ENCODE data around the gene COG7. TPM values are rescaled to one million over a fixed set of nuclear protein-coding genes. Genes with fewer than 3 reads are reported as not detected.
"Not testable (repeated sequence)": the region's sequence is repeated elsewhere in the genome, so short reads cannot be mapped to it uniquely, and the experiment has no call there.

Gene COG7
- total RNA-seq, 4 donors from 2014 or later: 20.1 to 81.7 (median 50.4) TPM

DNA sequence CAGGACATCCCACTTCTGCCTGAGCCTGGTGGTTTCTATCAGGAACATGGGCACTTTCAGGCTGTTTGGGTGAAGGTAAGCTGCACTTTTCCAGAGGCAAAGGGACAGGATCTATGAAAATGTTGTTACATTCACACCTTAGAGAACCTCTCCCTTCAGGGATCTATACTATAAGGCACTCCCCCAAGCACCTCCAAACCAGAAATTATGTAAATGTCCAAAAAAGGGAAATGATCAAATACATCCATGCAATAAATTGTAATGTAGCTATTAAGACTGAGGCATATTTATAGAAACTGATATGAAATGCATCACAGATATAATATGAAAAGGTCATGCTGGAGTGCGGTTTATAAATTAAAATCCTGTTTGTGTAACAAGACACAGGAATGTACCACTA lies 23.3 kb upstream of the COG7 start:
- TF ChIP-seq, protein P1, sequence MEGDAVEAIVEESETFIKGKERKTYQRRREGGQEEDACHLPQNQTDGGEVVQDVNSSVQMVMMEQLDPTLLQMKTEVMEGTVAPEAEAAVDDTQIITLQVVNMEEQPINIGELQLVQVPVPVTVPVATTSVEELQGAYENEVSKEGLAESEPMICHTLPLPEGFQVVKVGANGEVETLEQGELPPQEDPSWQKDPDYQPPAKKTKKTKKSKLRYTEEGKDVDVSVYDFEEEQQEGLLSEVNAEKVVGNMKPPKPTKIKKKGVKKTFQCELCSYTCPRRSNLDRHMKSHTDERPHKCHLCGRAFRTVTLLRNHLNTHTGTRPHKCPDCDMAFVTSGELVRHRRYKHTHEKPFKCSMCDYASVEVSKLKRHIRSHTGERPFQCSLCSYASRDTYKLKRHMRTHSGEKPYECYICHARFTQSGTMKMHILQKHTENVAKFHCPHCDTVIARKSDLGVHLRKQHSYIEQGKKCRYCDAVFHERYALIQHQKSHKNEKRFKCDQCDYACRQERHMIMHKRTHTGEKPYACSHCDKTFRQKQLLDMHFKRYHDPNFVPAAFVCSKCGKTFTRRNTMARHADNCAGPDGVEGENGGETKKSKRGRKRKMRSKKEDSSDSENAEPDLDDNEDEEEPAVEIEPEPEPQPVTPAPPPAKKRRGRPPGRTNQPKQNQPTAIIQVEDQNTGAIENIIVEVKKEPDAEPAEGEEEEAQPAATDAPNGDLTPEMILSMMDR (IDR thresholded peaks at IDR 0.05): no peak
- no peak for TF ChIP-seq POLR2A (IDR thresholded peaks at IDR 0.05)
- no peak overlapping the region for H3K27ac ChIP-seq
- no peaks in the 10 kb centered on the region for H3K9me3 ChIP-seq
- DNase-seq: no peak
- H3K4me3 ChIP-seq: no peak overlapping the region
- no peaks in the 10 kb centered on the region for H3K4me1 ChIP-seq
- peaks cover 0 to 96% (median 0%) of the 10 kb centered on the region in 3 donors for H3K36me3 ChIP-seq
- no peaks in the 10 kb centered on the region for H3K27me3 ChIP-seq

DNA sequence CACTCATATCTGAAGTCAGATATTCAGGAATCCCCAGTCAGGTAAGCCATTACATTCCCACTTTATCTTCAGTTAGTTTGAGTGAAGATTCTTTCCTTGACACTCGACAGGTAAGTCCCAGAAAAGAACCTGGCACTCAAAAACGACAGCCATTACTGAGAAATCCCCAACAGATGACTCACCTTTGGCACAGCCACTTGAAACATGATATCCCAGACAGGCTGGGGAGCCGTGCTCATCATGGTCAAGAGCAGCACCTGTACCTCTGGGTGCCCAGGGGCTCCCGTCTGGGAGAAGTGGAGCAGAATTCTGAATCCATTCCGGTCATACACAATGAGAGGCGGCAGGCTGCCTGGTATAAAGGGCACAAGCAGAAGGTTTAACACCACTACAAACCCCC lies 16.8 kb upstream of the COG7 start:
- Histone ChIP-seq H3K9me3 (no peaks in the 10 kb centered on the region), H3K36me3 (peaks cover 0 to 85% (median 0%) of the 10 kb centered on the region in 3 donors), H3K4me1 (no peaks in the 10 kb centered on the region), H3K4me3 (no peak overlapping the region), H3K27me3 (no peaks in the 10 kb centered on the region), H3K27ac (no peak overlapping the region)
- DNase-seq: no peak
- no peak for TF ChIP-seq POLR2A (IDR thresholded peaks at IDR 0.05)
- TF ChIP-seq, protein P1 (IDR thresholded peaks at IDR 0.05): no peak

DNA sequence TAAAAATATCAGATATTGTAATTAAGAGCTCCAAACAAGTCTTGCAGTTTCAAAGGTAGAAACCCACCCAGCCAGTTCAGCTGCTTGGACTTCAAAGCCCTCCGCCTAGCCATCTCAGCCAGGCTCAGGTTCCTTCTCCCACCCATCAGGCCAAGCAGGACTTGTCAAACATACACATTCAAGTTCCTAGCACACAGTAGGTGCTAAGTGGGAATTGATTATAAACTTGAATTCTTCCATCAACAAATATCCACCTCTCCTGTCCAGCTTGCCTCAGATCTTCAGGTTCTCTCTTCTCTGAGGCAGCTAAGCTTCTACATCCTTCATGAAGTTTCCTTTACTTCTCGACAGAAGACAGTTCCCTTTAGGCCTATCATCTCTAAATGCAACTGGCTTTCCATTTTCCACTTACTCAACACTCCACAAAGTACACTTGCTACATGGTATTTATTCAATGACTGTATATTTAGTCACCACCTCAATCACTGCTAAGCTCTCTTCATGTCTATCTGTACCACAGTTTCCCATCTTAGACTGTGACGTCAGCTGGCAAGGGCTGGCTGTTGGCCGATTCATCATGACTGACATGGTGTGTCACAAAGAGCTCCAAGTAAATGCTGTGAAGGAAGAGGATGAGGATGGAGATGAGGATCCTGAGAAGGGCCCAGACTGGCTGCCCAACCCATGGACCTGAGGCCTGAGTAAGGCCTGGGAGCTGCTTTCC lies 13.3 kb upstream of the COG7 start:
- Histone ChIP-seq H3K27ac (no peak overlapping the region), H3K9me3 (no peaks in the 10 kb centered on the region), H3K4me3 (no peak overlapping the region), H3K36me3 (peaks cover 0 to 54% (median 0%) of the 10 kb centered on the region in 3 donors), H3K27me3 (no peaks in the 10 kb centered on the region), H3K4me1 (peaks cover 0 to 10% (median 0%) of the 10 kb centered on the region in 4 donors)
- DNase-seq: no peak
- TF ChIP-seq POLR2A (IDR thresholded peaks at IDR 0.05): no peak
- TF ChIP-seq, protein P1 (IDR thresholded peaks at IDR 0.05): no peak

DNA sequence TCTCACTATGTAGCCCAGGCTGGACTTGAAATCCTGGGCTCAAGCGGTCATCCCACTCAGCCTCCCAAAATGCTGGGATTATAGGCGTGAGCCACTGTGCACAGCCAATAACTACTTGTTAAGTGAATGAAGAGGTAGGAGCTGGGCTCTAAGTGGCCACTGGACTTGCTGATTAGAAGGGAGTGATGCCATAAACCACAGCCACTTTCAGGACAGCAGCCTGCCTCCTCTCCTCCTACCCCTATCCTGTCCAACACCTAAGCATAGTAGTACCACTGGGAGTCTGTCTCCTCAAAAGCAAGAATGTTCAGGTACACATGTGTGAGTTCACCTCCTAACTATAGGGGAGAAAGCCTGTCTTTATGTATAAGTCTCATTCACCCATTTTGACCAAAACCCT lies 12.2 kb upstream of the COG7 start:
- Histone ChIP-seq H3K9me3 (no peaks in the 10 kb centered on the region), H3K36me3 (peaks cover 0 to 46% (median 0%) of the 10 kb centered on the region in 3 donors), H3K4me3 (no peak overlapping the region), H3K27ac (no peak overlapping the region), H3K4me1 (peaks cover 0 to 10% (median 0%) of the 10 kb centered on the region in 4 donors), H3K27me3 (no peaks in the 10 kb centered on the region)
- no peak for TF ChIP-seq POLR2A (IDR thresholded peaks at IDR 0.05)
- TF ChIP-seq, protein P1 (IDR thresholded peaks at IDR 0.05): no peak
- no peak for DNase-seq

DNA sequence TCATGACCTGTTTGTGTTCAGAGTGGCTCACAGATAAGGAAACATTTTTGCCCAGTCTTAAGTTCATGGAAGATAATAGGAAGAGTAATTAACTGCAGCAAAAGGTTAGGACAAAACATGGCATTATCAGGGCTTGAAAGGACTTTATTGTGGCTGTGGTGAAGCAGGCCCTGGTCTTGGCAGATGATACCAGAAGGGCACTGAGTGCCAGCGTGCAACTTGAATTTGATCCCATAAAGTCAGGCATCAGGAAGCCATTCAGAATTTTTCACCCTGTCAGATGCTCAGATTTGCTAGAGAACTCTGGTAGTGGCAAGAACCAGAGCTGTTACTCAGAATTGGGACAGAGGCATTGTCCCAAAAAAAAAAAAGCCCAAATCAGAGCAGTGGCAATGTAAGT lies 11.2 kb upstream of the COG7 start:
- no peak for DNase-seq
- no peak overlapping the region for H3K27ac ChIP-seq

GRCh38 chr16:23462994-23463393 lies 10.0 kb upstream of the COG7 start:
- peak; percentile 34 to 74 (median 71) for DNase-seq
- H3K27ac ChIP-seq, H3K9me3 ChIP-seq: not testable (repeated sequence)

More for the DNA sequence above, 11.2 kb upstream of the COG7 start:
- no peak for TF ChIP-seq POLR2A (IDR thresholded peaks at IDR 0.05)
- TF ChIP-seq, protein P1 (IDR thresholded peaks at IDR 0.05): no peak
- Histone ChIP-seq H3K9me3 (no peaks in the 10 kb centered on the region), H3K36me3 (peaks cover 0 to 36% (median 0%) of the 10 kb centered on the region in 3 donors), H3K4me1 (peaks cover 0 to 10% (median 0%) of the 10 kb centered on the region in 4 donors), H3K4me3 (no peak overlapping the region), H3K27me3 (no peaks in the 10 kb centered on the region)

More at GRCh38 chr16:23462994-23463393, 10.0 kb upstream of the COG7 start:
- Histone ChIP-seq H3K4me1 (peaks cover 0 to 10% (median 0%) of the 10 kb centered on the region in 4 donors), H3K36me3 (peaks cover 0 to 24% (median 0%) of the 10 kb centered on the region in 3 donors)
- H3K4me3 ChIP-seq, H3K27me3 ChIP-seq: not testable (repeated sequence)

Data from Peyer's patch (tissue), 4 donors.